ENCODE measurements around the gene TRANK1. TPM values are rescaled to one million over a fixed set of nuclear protein-coding genes. Genes with fewer than 3 reads are reported as not detected.

The TRANK1 gene
- polyA plus RNA-seq, 1 donor (not counting 4 experiments of a cell fraction or from before 2014, with no cell fraction given) = 3.2 TPM

DNA sequence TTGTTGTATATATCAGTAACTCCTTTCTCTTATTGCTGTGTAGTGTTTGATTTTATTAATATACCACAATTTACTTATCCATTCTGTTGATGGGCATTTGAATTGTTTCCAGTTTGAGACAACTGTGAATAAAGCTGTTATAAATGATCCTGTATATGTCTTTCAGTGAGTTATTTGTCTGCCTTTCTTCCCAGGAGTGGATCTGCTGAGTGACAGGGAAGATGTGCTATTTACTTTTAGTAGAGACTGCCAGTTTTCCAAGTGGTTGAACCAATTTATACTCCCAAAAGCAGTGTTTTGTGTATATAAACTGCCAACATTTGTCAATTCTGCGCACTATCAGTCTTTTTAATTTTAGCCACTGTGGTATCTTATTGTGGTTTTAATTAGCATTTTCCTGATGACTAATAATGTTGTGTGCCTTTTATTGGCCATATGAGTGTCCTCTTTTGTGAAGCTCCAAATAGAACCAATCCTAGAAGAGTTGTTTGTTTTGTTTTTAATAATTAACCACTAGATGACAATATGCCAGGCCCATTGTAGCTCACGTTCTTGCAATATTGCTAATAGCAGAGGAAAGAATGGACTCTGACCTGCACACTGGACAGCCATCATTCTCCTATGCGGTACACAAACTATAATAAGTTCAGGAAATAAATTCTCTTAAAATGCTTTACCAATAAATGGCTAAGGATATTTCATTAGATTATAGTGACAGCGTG lies 25.3 kb downstream of the TRANK1 start:
- H3K9ac ChIP-seq (ENCODE audit: control insufficient read depth, extremely low read depth, insufficient read depth, low read length) = no peak overlapping the region
- H3K36me3 ChIP-seq (ENCODE audit: control insufficient read depth in 2 of 2, extremely low read depth in 1 of 2, insufficient read depth in 2 of 2, low read length in 2 of 2) = no peaks in the 10 kb centered on the region
- H3K4me3 ChIP-seq (ENCODE audit: control insufficient read depth in 2 of 3, extremely low read depth in 1 of 3, insufficient read depth in 2 of 3, low read depth in 1 of 3, low read length in 3 of 3) = no peak overlapping the region
- peaks cover 2% of the 10 kb centered on the region for H3K9me3 ChIP-seq (ENCODE audit: control insufficient read depth, low read depth, low read length)
- no peaks in the 10 kb centered on the region for H3K27me3 ChIP-seq (ENCODE audit: control insufficient read depth, extremely low read depth, insufficient read depth, low read length)
- no peak for TF ChIP-seq EZH2 (IDR thresholded peaks at IDR 0.05; ENCODE audit: low read length)
- TF ChIP-seq, protein P1, sequence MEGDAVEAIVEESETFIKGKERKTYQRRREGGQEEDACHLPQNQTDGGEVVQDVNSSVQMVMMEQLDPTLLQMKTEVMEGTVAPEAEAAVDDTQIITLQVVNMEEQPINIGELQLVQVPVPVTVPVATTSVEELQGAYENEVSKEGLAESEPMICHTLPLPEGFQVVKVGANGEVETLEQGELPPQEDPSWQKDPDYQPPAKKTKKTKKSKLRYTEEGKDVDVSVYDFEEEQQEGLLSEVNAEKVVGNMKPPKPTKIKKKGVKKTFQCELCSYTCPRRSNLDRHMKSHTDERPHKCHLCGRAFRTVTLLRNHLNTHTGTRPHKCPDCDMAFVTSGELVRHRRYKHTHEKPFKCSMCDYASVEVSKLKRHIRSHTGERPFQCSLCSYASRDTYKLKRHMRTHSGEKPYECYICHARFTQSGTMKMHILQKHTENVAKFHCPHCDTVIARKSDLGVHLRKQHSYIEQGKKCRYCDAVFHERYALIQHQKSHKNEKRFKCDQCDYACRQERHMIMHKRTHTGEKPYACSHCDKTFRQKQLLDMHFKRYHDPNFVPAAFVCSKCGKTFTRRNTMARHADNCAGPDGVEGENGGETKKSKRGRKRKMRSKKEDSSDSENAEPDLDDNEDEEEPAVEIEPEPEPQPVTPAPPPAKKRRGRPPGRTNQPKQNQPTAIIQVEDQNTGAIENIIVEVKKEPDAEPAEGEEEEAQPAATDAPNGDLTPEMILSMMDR (optimal IDR thresholded peaks at IDR 0.05 in 1 of 3, IDR thresholded peaks at IDR 0.05 in 1 of 3, conservative IDR thresholded peaks at IDR 0.05 in 1 of 3; ENCODE audit: extremely low read depth in 1 of 3, insufficient read depth in 2 of 3, low read length in 3 of 3) = no peak
- H3K4me1 ChIP-seq (ENCODE audit: control insufficient read depth, extremely low read depth, insufficient read depth, low read length) = no peaks in the 10 kb centered on the region
- FAIRE-seq (no peak), DNase-seq (ENCODE audit: low read depth, low spot score) (no peak)
- no peaks in the 10 kb centered on the region for H3K79me2 ChIP-seq (ENCODE audit: control insufficient read depth, insufficient read depth, low read length)
- H4K20me1 ChIP-seq (ENCODE audit: control insufficient read depth, extremely low read depth, insufficient read depth, low read length) = no peaks in the 10 kb centered on the region
- H3K4me2 ChIP-seq (ENCODE audit: control insufficient read depth, extremely low read depth, insufficient read depth, low read depth, low read length) = no peak overlapping the region
- no peak overlapping the region for H3K27ac ChIP-seq (ENCODE audit: control insufficient read depth, insufficient read depth, low read length)
- dilution Hi-C loops (cut with MboI; ENCODE audit: extremely low pct_ligation_motif_present, low sequenced_read_pairs) = no loop called here
- H3K9me1 ChIP-seq (ENCODE audit: control insufficient read depth, extremely low read depth, insufficient read depth, low read length) = no peaks in the 10 kb centered on the region
- no peak overlapping the region for H2AFZ ChIP-seq (ENCODE audit: control insufficient read depth, low read length)

DNA sequence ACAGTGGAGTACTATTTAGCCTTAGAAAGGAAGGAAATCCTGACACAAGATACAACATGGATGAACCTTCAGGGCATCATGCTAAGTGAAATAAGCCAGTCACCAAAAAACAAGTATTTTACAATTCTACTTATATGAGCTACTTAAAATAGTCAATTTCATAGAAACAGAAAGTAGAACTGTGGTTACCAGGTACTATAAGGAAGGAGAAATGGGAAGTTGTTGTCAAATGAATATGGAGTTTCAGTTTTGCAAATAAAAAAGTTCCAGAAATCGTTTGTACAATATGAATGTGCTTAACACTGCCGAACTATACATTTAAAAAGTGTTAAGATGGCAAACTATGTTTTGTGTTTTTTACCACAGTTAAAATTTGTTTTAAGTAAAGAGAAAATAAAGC lies 26.8 kb downstream of the TRANK1 start:
- Histone ChIP-seq H3K4me2 (ENCODE audit: control insufficient read depth, extremely low read depth, insufficient read depth, low read depth, low read length) (no peak overlapping the region), H3K27me3 (ENCODE audit: control insufficient read depth, extremely low read depth, insufficient read depth, low read length) (no peaks in the 10 kb centered on the region), H3K9me1 (ENCODE audit: control insufficient read depth, extremely low read depth, insufficient read depth, low read length) (no peaks in the 10 kb centered on the region), H3K9me3 (ENCODE audit: control insufficient read depth, low read depth, low read length) (peaks cover 2% of the 10 kb centered on the region), H3K9ac (ENCODE audit: control insufficient read depth, extremely low read depth, insufficient read depth, low read length) (no peak overlapping the region), H3K79me2 (ENCODE audit: control insufficient read depth, insufficient read depth, low read length) (no peaks in the 10 kb centered on the region), H3K4me3 (ENCODE audit: control insufficient read depth in 2 of 3, extremely low read depth in 1 of 3, insufficient read depth in 2 of 3, low read depth in 1 of 3, low read length in 3 of 3) (no peak overlapping the region), H3K36me3 (ENCODE audit: control insufficient read depth in 2 of 2, extremely low read depth in 1 of 2, insufficient read depth in 2 of 2, low read length in 2 of 2) (no peaks in the 10 kb centered on the region), H3K4me1 (ENCODE audit: control insufficient read depth, extremely low read depth, insufficient read depth, low read length) (no peaks in the 10 kb centered on the region), H3K27ac (ENCODE audit: control insufficient read depth, insufficient read depth, low read length) (no peak overlapping the region), H2AFZ (ENCODE audit: control insufficient read depth, low read length) (no peak overlapping the region), H4K20me1 (ENCODE audit: control insufficient read depth, extremely low read depth, insufficient read depth, low read length) (no peaks in the 10 kb centered on the region)
- dilution Hi-C loops (cut with MboI; ENCODE audit: extremely low pct_ligation_motif_present, low sequenced_read_pairs) = no loop called here
- TF ChIP-seq EZH2 (IDR thresholded peaks at IDR 0.05; ENCODE audit: low read length) = no peak
- TF ChIP-seq, protein P1 (optimal IDR thresholded peaks at IDR 0.05 in 1 of 3, IDR thresholded peaks at IDR 0.05 in 1 of 3, conservative IDR thresholded peaks at IDR 0.05 in 1 of 3; ENCODE audit: extremely low read depth in 1 of 3, insufficient read depth in 2 of 3, low read length in 3 of 3) = no peak
- FAIRE-seq = no peak
- no peak for DNase-seq (ENCODE audit: low read depth, low spot score)

Data from keratinocyte (primary cell).